Gastroesophageal sphincter (tissue), 4 donors: ENCODE measurements around the gene TP53I3. TPM values are rescaled to one million over a fixed set of nuclear protein-coding genes. Genes with fewer than 3 reads are reported as not detected.
"Not testable (repeated sequence)": the region's sequence is repeated elsewhere in the genome, so short reads cannot be mapped to it uniquely, and the experiment has no call there.

ENCODE experiments used
- ATAC-seq: fragments of 150-250 bp; one replicate; pipeline ENCODE4 v1.9.1; 2016; ENCODE audit warnings: mild to moderate bottlenecking, moderate library complexity
- H3K27ac ChIP-seq, 4 donors: fragments of 200-600 bp; sonication (generic) in 3 of 4; 1 replicate in 3 of 4; 2 replicates in 1 of 4; pipeline ENCODE4 v1.5.1; 2016 to 2019
- H3K27me3 ChIP-seq: fragments of 200-600 bp; sonication (generic); one replicate; pipeline ENCODE4 v1.5.1; 2019
- H3K36me3 ChIP-seq, 2 donors: fragments of 200-600 bp; sonication (generic); one replicate each; pipeline ENCODE4 v1.5.1; 2019; ENCODE audit warnings: control low read depth in 1 of 2
- H3K4me1 ChIP-seq, 3 donors: fragments of 200-600 bp; sonication (generic); 1 replicate in 2 of 3; 2 replicates in 1 of 3; pipeline ENCODE4 v1.5.1; 2016 to 2019; ENCODE audit warnings: control low read depth in 2 of 3
- H3K4me3 ChIP-seq, 2 donors: fragments of 200-600 bp; sonication (generic); one replicate each; pipeline ENCODE4 v1.5.1; 2019; ENCODE audit warnings: mild to moderate bottlenecking in 1 of 2, moderate library complexity in 1 of 2
- H3K9me3 ChIP-seq, 3 donors: fragments of 200-600 bp; sonication (generic); one replicate each; pipeline ENCODE4 v1.5.1; 2017 to 2019; ENCODE audit warnings: control low read depth in 2 of 3
- CTCF ChIP-seq, 4 experiments: fragments of 200-600 bp in 2 of 4; fragments of 450-650 bp in 2 of 4; sonication (generic) in 1 of 4; IDR thresholded peaks; one replicate each; pipeline ENCODE4 v1.5.1; 2017 to 2019; ENCODE audit warnings: antibody characterized with exemption in 4 of 4, mild to moderate bottlenecking in 2 of 4, moderate library complexity in 2 of 4
- EP300 ChIP-seq: sonication (generic); formaldehyde crosslinking; IDR thresholded peaks from one replicate; pipeline ENCODE4 v1.6.1; 2017; ENCODE audit warnings: antibody characterized with exemption, mild to moderate bottlenecking
- POLR2A ChIP-seq, 2 donors: fragments of 450-650 bp; IDR thresholded peaks; one replicate each; pipeline ENCODE4 v1.6.1; 2017; ENCODE audit warnings: antibody characterized with exemption in 2 of 2, mild to moderate bottlenecking in 2 of 2, moderate library complexity in 1 of 2
- POLR2AphosphoS5 ChIP-seq: sonication (generic); formaldehyde crosslinking; IDR thresholded peaks from one replicate; pipeline ENCODE4 v1.6.1; 2017; ENCODE audit warnings: antibody characterized with exemption
- WGBS, 2 donors: methylation state at CpG; one replicate each; pipeline ENCODE4 v1.1.5; 2018; ENCODE audit warnings: low coverage in 1 of 2; 5-methylcytosine and 5-hydroxymethylcytosine counted together
- total RNA-seq, 4 donors: library from RNA; depleted of rRNA; stranded (reverse); fragments of >200 nt; gene quantifications; one replicate each; pipeline ENCODE4 v1.1.0, GENCODE V29; 2016

Gene TP53I3
- total RNA-seq, 4 donors from 2014 or later, result 5.6 to 10.1 (median 8.9) TPM

- WGBS, 2 donors, result 56 to 81% methylated on average over 1 of the region's 1 CpG
These were observed 18.0 kb upstream of the TP53I3 start for GRCh38 chr2:24102677-24103076.

GRCh38 chr2:24101992-24102391, 17.4 kb upstream of the TP53I3 start:
- Histone ChIP-seq H3K27me3 (no peaks in the 10 kb centered on the region), H3K27ac (no peak overlapping the region), H3K9me3 (no peaks in the 10 kb centered on the region), H3K4me3 (no peak overlapping the region), H3K36me3 (peaks cover 0 to 30% of the 10 kb centered on the region in 2 donors), H3K4me1 (peaks cover 0 to 9% (median 0%) of the 10 kb centered on the region in 3 donors)
- 92 to 94% methylated on average over 2 of the region's 2 CpGs for WGBS, 2 donors
- TF ChIP-seq CTCF (IDR thresholded peaks at IDR 0.05), result no peak
- TF ChIP-seq EP300, result no peak
- TF ChIP-seq POLR2AphosphoS5, result no peak
- TF ChIP-seq POLR2A (IDR thresholded peaks at IDR 0.05), result no peak
- ATAC-seq, result no peak

More at GRCh38 chr2:24102677-24103076, 18.0 kb upstream of the TP53I3 start:
- ATAC-seq, result no peak
- H3K9me3 ChIP-seq, result no peaks in the 10 kb centered on the region
- H3K27ac ChIP-seq, result no peak overlapping the region
- H3K4me3 ChIP-seq, result no peak overlapping the region
- peaks cover 0 to 29% of the 10 kb centered on the region in 2 donors for H3K36me3 ChIP-seq
- H3K4me1 ChIP-seq, result peaks cover 0 to 9% (median 0%) of the 10 kb centered on the region in 3 donors
- H3K27me3 ChIP-seq, result no peaks in the 10 kb centered on the region
- no peak for TF ChIP-seq CTCF (IDR thresholded peaks at IDR 0.05)
- TF ChIP-seq POLR2AphosphoS5, result no peak
- TF ChIP-seq EP300, result no peak
- no peak for TF ChIP-seq POLR2A (IDR thresholded peaks at IDR 0.05)

- 100% methylated on average over 1 to 2 of the region's 2 CpGs for WGBS, 2 donors
These were observed 16.1 kb upstream of the TP53I3 start for GRCh38 chr2:24100732-24101131.

GRCh38 chr2:24095171-24095677, 10.6 kb upstream of the TP53I3 start:
- not testable (repeated sequence) for H3K27ac ChIP-seq, H3K27me3 ChIP-seq, ATAC-seq, H3K4me3 ChIP-seq, H3K4me1 ChIP-seq, H3K9me3 ChIP-seq
- 98% methylated on average over 5 of the region's 17 CpGs; no CpG with 5 or more reads in 1 of the 2 donors for WGBS, 2 donors
- peaks cover 0 to 45% of the 10 kb centered on the region in 2 donors for H3K36me3 ChIP-seq

More at GRCh38 chr2:24100732-24101131, 16.1 kb upstream of the TP53I3 start:
- not testable (repeated sequence) for H3K4me1 ChIP-seq, H3K27ac ChIP-seq, ATAC-seq, H3K27me3 ChIP-seq, H3K9me3 ChIP-seq, H3K4me3 ChIP-seq
- H3K36me3 ChIP-seq, result peaks cover 0 to 42% of the 10 kb centered on the region in 2 donors

GRCh38 chr2:24093270-24093669, 8.6 kb upstream of the TP53I3 start:
- H3K9me3 ChIP-seq, H3K27ac ChIP-seq, H3K27me3 ChIP-seq, ATAC-seq, H3K4me3 ChIP-seq, H3K4me1 ChIP-seq: not testable (repeated sequence)
- WGBS, 2 donors, result 86 to 95% methylated on average over 1 to 4 of the region's 5 CpGs
- peaks cover 0 to 51% of the 10 kb centered on the region in 2 donors for H3K36me3 ChIP-seq

GRCh38 chr2:24088821-24089359, 4.3 kb upstream of the TP53I3 start:
- 85 to 96% methylated on average over 1 to 2 of the region's 2 CpGs for WGBS, 2 donors
- no peak overlapping the region for H3K4me3 ChIP-seq
- H3K9me3 ChIP-seq, result no peaks in the 10 kb centered on the region
- peaks cover 0 to 33% of the 10 kb centered on the region in 2 donors for H3K36me3 ChIP-seq
- peaks cover 0 to 12% (median 5%) of the 10 kb centered on the region in 3 donors for H3K4me1 ChIP-seq
- no peak for TF ChIP-seq CTCF (IDR thresholded peaks at IDR 0.05)
- no peak for TF ChIP-seq POLR2AphosphoS5
- no peak for TF ChIP-seq EP300
- TF ChIP-seq POLR2A (IDR thresholded peaks at IDR 0.05), result no peak
- H3K27me3 ChIP-seq, result no peaks in the 10 kb centered on the region
- H3K27ac ChIP-seq, result no peak overlapping the region
- ATAC-seq, result no peak
